Measurements from ENCODE around the gene LRRC8C.

- TF ChIP-seq, protein P1, sequence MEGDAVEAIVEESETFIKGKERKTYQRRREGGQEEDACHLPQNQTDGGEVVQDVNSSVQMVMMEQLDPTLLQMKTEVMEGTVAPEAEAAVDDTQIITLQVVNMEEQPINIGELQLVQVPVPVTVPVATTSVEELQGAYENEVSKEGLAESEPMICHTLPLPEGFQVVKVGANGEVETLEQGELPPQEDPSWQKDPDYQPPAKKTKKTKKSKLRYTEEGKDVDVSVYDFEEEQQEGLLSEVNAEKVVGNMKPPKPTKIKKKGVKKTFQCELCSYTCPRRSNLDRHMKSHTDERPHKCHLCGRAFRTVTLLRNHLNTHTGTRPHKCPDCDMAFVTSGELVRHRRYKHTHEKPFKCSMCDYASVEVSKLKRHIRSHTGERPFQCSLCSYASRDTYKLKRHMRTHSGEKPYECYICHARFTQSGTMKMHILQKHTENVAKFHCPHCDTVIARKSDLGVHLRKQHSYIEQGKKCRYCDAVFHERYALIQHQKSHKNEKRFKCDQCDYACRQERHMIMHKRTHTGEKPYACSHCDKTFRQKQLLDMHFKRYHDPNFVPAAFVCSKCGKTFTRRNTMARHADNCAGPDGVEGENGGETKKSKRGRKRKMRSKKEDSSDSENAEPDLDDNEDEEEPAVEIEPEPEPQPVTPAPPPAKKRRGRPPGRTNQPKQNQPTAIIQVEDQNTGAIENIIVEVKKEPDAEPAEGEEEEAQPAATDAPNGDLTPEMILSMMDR (IDR thresholded peaks at IDR 0.05) = no peak
- TF ChIP-seq EZH2 (IDR thresholded peaks at IDR 0.05) (no peak), EZH2phosphoT487 (IDR thresholded peaks at IDR 0.05) (no peak)
These were observed 92.7 kb downstream of the LRRC8C start for GRCh38 chr1:89725631-89726030.
